K562 (cell line): ENCODE data around the gene PCID2. TPM values are rescaled to one million over a fixed set of nuclear protein-coding genes. Genes with fewer than 3 reads are reported as not detected.

ENCODE experiments used
- E2F3 ChIP-seq: fragments of 250-450 bp; sonication (Bioruptor Pico); IDR thresholded peaks from 2 replicates; pipeline ENCODE4 v1.4.0; 2020; ENCODE audit warnings: mild to moderate bottlenecking
- MBD2 ChIP-seq: sonication (generic); IDR thresholded peaks from 2 replicates; pipeline ENCODE4 v1.6.1; 2016; ENCODE audit warnings: low read depth, borderline replicate concordance
- NRF1 ChIP-seq, 2 experiments: fragments of 450-650 bp; IDR thresholded peaks in 1 of 2; conservative IDR thresholded peaks in 1 of 2; 2 replicates each; pipeline ENCODE4 v1.6.1; 2014; ENCODE audit warnings: mild to moderate bottlenecking in 2 of 2
- PBX2 ChIP-seq, 2 experiments: IDR thresholded peaks in 1 of 2; conservative IDR thresholded peaks in 1 of 2; 2 replicates each; pipeline ENCODE4 v1.6.1; 2016; ENCODE audit warnings: low read depth in 2 of 2, mild to moderate bottlenecking in 1 of 2, missing compliant biosample characterization in 1 of 2, missing genetic modification characterization in 1 of 2, moderate library complexity in 1 of 2
- TGIF2 ChIP-seq: sonication (generic); formaldehyde crosslinking; IDR thresholded peaks from 2 replicates; pipeline ENCODE4 v1.8.1; 2022; ENCODE audit warnings: mild to moderate bottlenecking, missing genetic modification reagents, moderate library complexity
- polyA plus RNA-seq, 8 experiments: library from polyadenylated mRNA; depleted of rRNA in 4 of 8; stranded (reverse) in 5 of 8; unstranded in 3 of 8; fragments of >200 nt; fragmentation: Nextera tagmentation in 2 of 8; fragmentation: Illumina TruSeq in 1 of 8; extraction: Ambion mirVana in 2 of 8; extraction: Trizol in 1 of 8; gene quantifications; 2 replicates each; pipeline versions ENCODE4 v1.2.1 to v1.2.3, GENCODE V29; 2011 to 2014; ENCODE audit warnings: inconsistent platforms in 1 of 8, missing spikeins in 1 of 8
- total RNA-seq, 7 experiments: library from RNA; depleted of rRNA in 6 of 7; stranded (reverse); fragments of >200 nt in 6 of 7; fragmentation: Illumina TruSeq in 2 of 7; extraction: Trizol in 2 of 7; gene quantifications; 2 replicates each; pipeline versions ENCODE4 v1.2.1 to v1.2.3, GENCODE V29; 2011 to 2021; ENCODE audit warnings: low replicate concordance in 1 of 7
- TF ChIP-seq, protein P1 (sequence below): sonication (generic); formaldehyde crosslinking; IDR thresholded peaks from 2 replicates; pipeline ENCODE4 v1.8.0; 2022; ENCODE audit warnings: mild to moderate bottlenecking, missing genetic modification reagents
- TF ChIP-seq, protein P2 (sequence below): sonication (generic); formaldehyde crosslinking; IDR thresholded peaks from 2 replicates; pipeline ENCODE4 v1.9.0; 2022; ENCODE audit warnings: mild to moderate bottlenecking, missing genetic modification reagents
- TF ChIP-seq, protein P3 (sequence below), 2 experiments: IDR thresholded peaks; 2 replicates each; pipeline ENCODE4 v1.6.1; 2011; ENCODE audit warnings: borderline replicate concordance in 1 of 2, control low read depth in 1 of 2, low read depth in 1 of 2, low read length in 1 of 2, mild to moderate bottlenecking in 1 of 2, mixed read lengths in 1 of 2, moderate library complexity in 1 of 2; ENCODE audit not compliant: insufficient read depth in 1 of 2, insufficient read length in 1 of 2, poor library complexity in 1 of 2, severe bottlenecking in 1 of 2; ENCODE audit errors: extremely low read depth in 1 of 2

The PCID2 gene
- total and polyA plus RNA-seq, 9 of the 15 experiments (the other 6 are each of a cell fraction or from before 2014, with no cell fraction given): 39.6 to 117 (median 59.6) TPM

- TF ChIP-seq, protein P1, sequence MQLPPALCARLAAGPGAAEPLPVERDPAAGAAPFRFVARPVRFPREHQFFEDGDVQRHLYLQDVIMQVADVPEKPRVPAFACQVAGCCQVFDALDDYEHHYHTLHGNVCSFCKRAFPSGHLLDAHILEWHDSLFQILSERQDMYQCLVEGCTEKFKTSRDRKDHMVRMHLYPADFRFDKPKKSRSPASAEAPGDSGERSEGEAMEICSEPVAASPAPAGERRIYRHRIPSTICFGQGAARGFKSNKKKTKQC: 0 out of 2 replicates have a peak, but pooled peaks have one; percentile 24
- peak; percentile 67; the same call in 1 of the 2 replicates for TF ChIP-seq TGIF2 (CRISPR knock-in tag)
- TF ChIP-seq, protein P2, sequence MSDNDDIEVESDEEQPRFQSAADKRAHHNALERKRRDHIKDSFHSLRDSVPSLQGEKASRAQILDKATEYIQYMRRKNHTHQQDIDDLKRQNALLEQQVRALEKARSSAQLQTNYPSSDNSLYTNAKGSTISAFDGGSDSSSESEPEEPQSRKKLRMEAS: peak; percentile 84
- TF ChIP-seq E2F3 (CRISPR knock-in tag): no peak
- no peak for TF ChIP-seq MBD2
- TF ChIP-seq PBX2 (CRISPR knock-in tag; IDR thresholded peaks at IDR 0.05; ENCODE audit: low read depth): no peak
- TF ChIP-seq PBX2 (tag; conservative IDR thresholded peaks at IDR 0.05; ENCODE audit: low read depth): no peak
- TF ChIP-seq NRF1 (conservative IDR thresholded peaks at IDR 0.05 in 1 of 2, IDR thresholded peaks at IDR 0.05 in 1 of 2): no peak
- TF ChIP-seq, protein P3, sequence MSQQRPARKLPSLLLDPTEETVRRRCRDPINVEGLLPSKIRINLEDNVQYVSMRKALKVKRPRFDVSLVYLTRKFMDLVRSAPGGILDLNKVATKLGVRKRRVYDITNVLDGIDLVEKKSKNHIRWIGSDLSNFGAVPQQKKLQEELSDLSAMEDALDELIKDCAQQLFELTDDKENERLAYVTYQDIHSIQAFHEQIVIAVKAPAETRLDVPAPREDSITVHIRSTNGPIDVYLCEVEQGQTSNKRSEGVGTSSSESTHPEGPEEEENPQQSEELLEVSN (IDR thresholded peaks at IDR 0.05; ENCODE audit: borderline replicate concordance in 1 of 2, extremely low read depth in 1 of 2, insufficient read depth in 1 of 2, insufficient read length in 1 of 2, low read depth in 1 of 2, low read length in 1 of 2, poor library complexity in 1 of 2, severe bottlenecking in 1 of 2): peak; percentile 24 to 40
Measured at GRCh38 chr13:113207890-113208420, 514 bp downstream of the PCID2 start (continued).
